ENCODE measurements around the gene SPATS1. TPM values are rescaled to one million over a fixed set of nuclear protein-coding genes. Genes with fewer than 3 reads are reported as not detected.
A peak's percentile ranks its signal among the peaks of the same experiment; 100 is the strongest.
"Not testable (repeated sequence)": the region's sequence is repeated elsewhere in the genome, so short reads cannot be mapped to it uniquely, and the experiment has no call there.

Gene SPATS1
- polyA plus RNA-seq, 12 donors = not detected

- DNase-seq = no peak
Measured at GRCh38 chr6:44341095-44341890, 1.2 kb upstream of the SPATS1 start.

GRCh38 chr6:44342052-44342451, 398 bp upstream of the SPATS1 start:
- DNase-seq = no peak

GRCh38 chr6:44346818-44347217, 4.4 kb downstream of the SPATS1 start:
- DNase-seq = not testable (repeated sequence)

- DNase-seq = no peak
Measured at GRCh38 chr6:44349904-44350649, 7.6 kb downstream of the SPATS1 start.

- DNase-seq = not testable (repeated sequence)
Measured at GRCh38 chr6:44350650-44350994, 8.2 kb downstream of the SPATS1 start.

- DNase-seq = no peak
Measured at GRCh38 chr6:44352259-44352658, 9.8 kb downstream of the SPATS1 start.

- DNase-seq = no peak
Measured at GRCh38 chr6:44353336-44353735, 10.9 kb downstream of the SPATS1 start.

GRCh38 chr6:44355640-44356039, 13.2 kb downstream of the SPATS1 start:
- DNase-seq = no peak

GRCh38 chr6:44356487-44356886, 14.0 kb downstream of the SPATS1 start:
- DNase-seq = no peak

GRCh38 chr6:44359973-44360372, 17.5 kb downstream of the SPATS1 start:
- DNase-seq = no peak

- no peak for DNase-seq
Measured at GRCh38 chr6:44361947-44362346, 19.5 kb downstream of the SPATS1 start.

- DNase-seq = no peak
Measured at GRCh38 chr6:44363377-44363926, 21.0 kb downstream of the SPATS1 start.

GRCh38 chr6:44366781-44367180, 24.3 kb downstream of the SPATS1 start:
- no peak for DNase-seq

- no peak for DNase-seq
Measured at GRCh38 chr6:44367681-44368080, 25.2 kb downstream of the SPATS1 start.

- no peak for DNase-seq
Measured at GRCh38 chr6:44373051-44373450, 30.6 kb downstream of the SPATS1 start.

GRCh38 chr6:44373787-44374186, 31.3 kb downstream of the SPATS1 start:
- DNase-seq = no peak

GRCh38 chr6:44375071-44375470, 32.6 kb downstream of the SPATS1 start:
- no peak for DNase-seq

- no peak for DNase-seq
Measured at GRCh38 chr6:44377484-44377883, 35.0 kb downstream of the SPATS1 start.

GRCh38 chr6:44377971-44378370, 35.5 kb downstream of the SPATS1 start:
- DNase-seq = no peak

- DNase-seq = peak; percentile 26
Measured at GRCh38 chr6:44381739-44382138, 39.3 kb downstream of the SPATS1 start.

GRCh38 chr6:44386364-44386928, 44.0 kb downstream of the SPATS1 start:
- peak; percentile 61 for DNase-seq

- DNase-seq = no peak
Measured at GRCh38 chr6:44386929-44387345, 44.5 kb downstream of the SPATS1 start.

Data from muscle of arm (tissue), 12 donors.